Smooth muscle cell (in vitro differentiated cells): ENCODE data around the gene CEP68. TPM values are rescaled to one million over a fixed set of nuclear protein-coding genes. Genes with fewer than 3 reads are reported as not detected.

ENCODE experiments used
- DNase-seq: peaks from one replicate; lab custom pipeline; 2025; ENCODE audit not compliant: unreplicated experiment; lab: John Stamatoyannopoulos, UW
- H2AFZ ChIP-seq: fragments of 200-600 bp; sonication (generic); 2 replicates; pipeline ENCODE4 v1.6.0; 2016; ENCODE audit warnings: antibody characterized with exemption, low read depth, mild to moderate bottlenecking
- H3F3A ChIP-seq: fragments of 200-600 bp; sonication (generic); 2 replicates; pipeline ENCODE4 v1.6.0; 2017; ENCODE audit warnings: antibody characterized with exemption, low read depth
- H3K27ac ChIP-seq: fragments of 200-600 bp; sonication (generic); 2 replicates; pipeline ENCODE4 v1.5.1; 2016; ENCODE audit warnings: low read depth, mild to moderate bottlenecking
- H3K27me3 ChIP-seq: fragments of 200-600 bp; sonication (generic); 2 replicates; pipeline ENCODE4 v1.6.1; 2016; ENCODE audit warnings: low read depth, mild to moderate bottlenecking
- H3K36me3 ChIP-seq: fragments of 200-600 bp; sonication (generic); 2 replicates; pipeline ENCODE4 v1.5.1; 2016; ENCODE audit warnings: low read depth
- H3K4me1 ChIP-seq: fragments of 200-600 bp; sonication (generic); 2 replicates; pipeline ENCODE4 v1.5.1; 2016; ENCODE audit warnings: low read depth
- H3K4me2 ChIP-seq: fragments of 200-600 bp; sonication (generic); 2 replicates; pipeline ENCODE4 v1.6.0; 2016; ENCODE audit warnings: mild to moderate bottlenecking
- H3K4me3 ChIP-seq: fragments of 200-600 bp; sonication (generic); 2 replicates; pipeline ENCODE4 v1.5.1; 2016; ENCODE audit warnings: mild to moderate bottlenecking
- H3K79me2 ChIP-seq: fragments of 200-600 bp; sonication (generic); 2 replicates; pipeline ENCODE4 v1.6.0; 2016; ENCODE audit warnings: low read depth, mild to moderate bottlenecking
- H3K9ac ChIP-seq: fragments of 200-600 bp; sonication (generic); 2 replicates; pipeline ENCODE4 v1.6.0; 2016; ENCODE audit warnings: low read depth
- H3K9me3 ChIP-seq: fragments of 200-600 bp; sonication (generic); replicated peaks from 2 replicates; pipeline ENCODE4 v1.5.1; 2016; ENCODE audit warnings: low read depth
- H4K20me1 ChIP-seq: fragments of 200-600 bp; sonication (generic); 2 replicates; pipeline ENCODE4 v1.6.0; 2016; ENCODE audit warnings: low read depth
- CTCF ChIP-seq: fragments of 200-600 bp; sonication (generic); IDR thresholded peaks from 2 replicates; pipeline ENCODE4 v1.5.1; 2017; ENCODE audit warnings: borderline replicate concordance, mild to moderate bottlenecking, antibody characterized with exemption; ENCODE audit not compliant: insufficient read depth, poor library complexity, severe bottlenecking
- WGBS: methylation state at CpG from one replicate; pipeline ENCODE4 v1.1.7; 2016; ENCODE audit warnings: low lambda C conversion rate; 5-methylcytosine and 5-hydroxymethylcytosine counted together
- polyA plus RNA-seq: library from polyadenylated mRNA; unstranded; fragments of >200 nt; fragmentation: Nextera tagmentation; extraction: Ambion mirVana; gene quantifications from 2 replicates; pipeline ENCODE4 v1.2.1, GENCODE V29; 2016
- total RNA-seq: library from RNA; depleted of rRNA; stranded (reverse); fragments of >200 nt; gene quantifications from 2 replicates; pipeline ENCODE4 v1.2.3, GENCODE V29; 2014

Gene CEP68
- total and polyA plus RNA-seq, 2 experiments from 2014 or later = 3.2 to 12.8 TPM

DNA sequence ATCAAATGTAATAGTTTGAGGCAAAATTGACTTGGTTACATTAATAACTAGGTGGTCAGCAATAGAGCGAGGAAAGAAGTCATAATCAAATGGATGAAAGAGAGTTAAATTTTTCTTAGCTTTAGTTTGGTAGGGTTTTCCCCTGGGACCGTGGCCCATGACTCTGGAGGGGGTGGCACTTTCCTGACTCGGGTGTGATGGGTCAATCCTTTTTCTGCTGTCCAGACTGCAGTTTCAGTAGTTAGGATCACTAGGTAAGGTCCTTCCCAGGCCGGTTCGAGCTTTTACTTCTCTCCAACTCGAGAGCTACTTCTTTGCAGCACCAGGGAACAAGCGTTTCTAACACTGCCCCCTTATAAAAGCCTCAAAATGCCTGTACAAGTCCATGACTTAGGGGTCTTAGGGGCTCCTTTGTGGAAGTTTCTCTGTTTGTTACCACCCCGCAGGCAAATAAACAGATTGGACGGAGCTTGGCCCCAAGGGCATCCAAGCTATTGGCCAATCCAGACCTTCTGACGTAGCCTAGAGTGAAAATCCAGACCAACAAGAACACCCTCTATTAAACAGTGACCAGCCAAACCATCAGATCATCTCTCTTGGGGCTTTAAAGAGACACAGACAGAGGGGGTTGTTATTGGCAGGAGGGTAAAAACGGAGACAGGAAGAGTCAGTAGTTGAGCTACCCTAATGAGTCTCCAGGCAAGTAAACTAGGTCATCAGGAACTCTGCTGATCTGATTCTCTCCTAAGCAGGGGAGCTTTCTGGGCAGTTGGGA, 9.4 kb upstream of the CEP68 start:
- H4K20me1 ChIP-seq = peaks cover 3% of the 10 kb centered on the region
- H3K9me3 ChIP-seq = no peaks in the 10 kb centered on the region
- no peak overlapping the region for H2AFZ ChIP-seq
- H3K4me2 ChIP-seq = no peak overlapping the region
- no peaks in the 10 kb centered on the region for H3K36me3 ChIP-seq
- H3F3A ChIP-seq = no peaks in the 10 kb centered on the region
- H3K4me1 ChIP-seq = peaks cover 9% of the 10 kb centered on the region
- DNase-seq = no peak
- no peaks in the 10 kb centered on the region for H3K27me3 ChIP-seq
- no peak overlapping the region for H3K9ac ChIP-seq
- 91% methylated on average over 11 of the region's 11 CpGs for WGBS
- no peaks in the 10 kb centered on the region for H3K79me2 ChIP-seq
- H3K27ac ChIP-seq = no peak overlapping the region
- no peak for TF ChIP-seq CTCF
- H3K4me3 ChIP-seq = no peak overlapping the region

GRCh38 chr2:65049010-65049639, 7.1 kb upstream of the CEP68 start:
- no peak overlapping the region for H3K4me2 ChIP-seq
- no peak overlapping the region for H3K4me3 ChIP-seq
- no peaks in the 10 kb centered on the region for H3K36me3 ChIP-seq
- no peaks in the 10 kb centered on the region for H3K79me2 ChIP-seq
- H3K4me1 ChIP-seq = peaks cover 9% of the 10 kb centered on the region
- peaks cover 3% of the 10 kb centered on the region for H4K20me1 ChIP-seq
- no peak for TF ChIP-seq CTCF
- no peaks in the 10 kb centered on the region for H3K27me3 ChIP-seq
- no peak for DNase-seq
- no peak overlapping the region for H2AFZ ChIP-seq
- 85% methylated on average over 1 of the region's 1 CpG for WGBS
- H3K9me3 ChIP-seq = no peaks in the 10 kb centered on the region
- H3F3A ChIP-seq = no peaks in the 10 kb centered on the region
- no peak overlapping the region for H3K27ac ChIP-seq
- H3K9ac ChIP-seq = no peak overlapping the region

DNA sequence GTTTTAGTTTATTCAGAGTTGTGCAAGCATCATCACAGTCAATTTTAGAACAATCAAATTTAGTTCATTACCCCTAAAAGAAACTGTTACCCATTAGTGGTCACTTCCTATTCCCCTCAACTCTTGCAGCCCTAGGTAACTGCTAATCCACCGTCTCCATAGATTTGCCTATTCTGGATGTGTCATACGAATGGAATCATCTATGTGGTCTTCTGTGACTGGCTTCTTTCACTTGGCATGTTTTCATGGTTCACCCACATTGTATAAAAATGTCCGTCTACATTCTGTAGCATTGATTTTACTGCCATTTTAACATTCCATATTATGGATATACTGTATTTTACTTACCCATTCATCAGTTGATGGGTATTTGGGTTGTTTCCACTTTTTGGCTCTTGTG, 5.3 kb upstream of the CEP68 start:
- no peak for TF ChIP-seq CTCF
- Histone ChIP-seq H3K9me3 (no peaks in the 10 kb centered on the region), H3K4me1 (no peaks in the 10 kb centered on the region), H4K20me1 (peaks cover 2% of the 10 kb centered on the region), H3K27ac (no peak overlapping the region), H3K36me3 (no peaks in the 10 kb centered on the region), H3K27me3 (no peaks in the 10 kb centered on the region), H3F3A (no peaks in the 10 kb centered on the region), H3K4me2 (no peak overlapping the region), H3K9ac (no peak overlapping the region), H2AFZ (no peak overlapping the region), H3K4me3 (no peak overlapping the region), H3K79me2 (no peaks in the 10 kb centered on the region)
- WGBS = 78% methylated on average over 3 of the region's 3 CpGs
- no peak for DNase-seq
